ENCODE results near the gene COL25A1. TPM values are rescaled to one million over a fixed set of nuclear protein-coding genes. Genes with fewer than 3 reads are reported as not detected.

Gene COL25A1
- total RNA-seq, 1 donor: 0.27 TPM

- no peak overlapping the region for H3K4me3 ChIP-seq (ENCODE audit: low read depth, low read length)
- no peak for TF ChIP-seq CTCF (IDR thresholded peaks at IDR 0.05; ENCODE audit: insufficient read depth, low read length)
- no peak for DNase-seq (ENCODE audit: low read depth)
Measured at GRCh38 chr4:109248322-109248900, 54.0 kb downstream of the COL25A1 start.

DNA sequence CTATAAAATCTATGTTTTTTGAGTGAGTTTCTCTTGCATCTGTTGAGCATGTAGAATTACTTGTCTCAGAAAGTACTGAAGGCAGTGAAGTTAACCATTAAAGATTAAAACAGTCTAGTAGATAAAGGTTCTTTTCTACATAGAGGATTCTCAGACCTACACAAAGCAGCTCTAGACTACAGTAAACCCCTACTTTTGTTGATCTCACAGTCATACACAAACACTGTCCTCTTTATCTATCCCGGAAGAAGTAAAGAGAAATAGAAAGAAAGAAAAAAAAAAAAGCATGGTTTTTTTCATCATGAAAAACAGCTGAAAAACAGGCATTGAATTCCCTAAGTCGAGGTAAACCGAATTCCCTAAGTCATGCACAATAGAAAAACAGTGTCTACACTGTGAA lies 58.6 kb downstream of the COL25A1 start:
- no peak for DNase-seq (ENCODE audit: low read depth)
- no peak for TF ChIP-seq CTCF (IDR thresholded peaks at IDR 0.05; ENCODE audit: insufficient read depth, low read length)
- H3K4me3 ChIP-seq (ENCODE audit: low read depth, low read length): no peak overlapping the region

DNA sequence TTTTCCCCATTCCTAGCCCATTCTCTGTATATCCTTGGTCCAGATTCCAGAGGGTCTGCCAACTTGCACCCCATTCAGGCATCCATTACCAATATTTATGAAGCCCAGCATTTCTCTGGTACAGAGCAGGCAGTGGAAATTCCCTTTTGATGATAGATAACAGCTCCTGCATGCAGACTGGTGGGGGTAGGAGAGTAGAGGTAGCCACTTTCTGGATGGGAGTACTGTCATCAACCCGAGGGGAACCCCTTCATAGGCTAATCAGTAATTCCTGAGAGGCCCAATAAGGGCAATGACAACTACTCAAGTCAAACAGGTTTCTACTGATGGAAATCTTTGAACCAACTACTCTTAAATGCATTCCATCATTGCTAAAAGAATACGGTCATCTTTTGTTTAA lies 63.7 kb downstream of the COL25A1 start:
- no peak for DNase-seq (ENCODE audit: low read depth)
- no peak for TF ChIP-seq CTCF (IDR thresholded peaks at IDR 0.05; ENCODE audit: insufficient read depth, low read length)
- no peak overlapping the region for H3K4me3 ChIP-seq (ENCODE audit: low read depth, low read length)

- no peak for TF ChIP-seq CTCF (IDR thresholded peaks at IDR 0.05; ENCODE audit: insufficient read depth, low read length)
- H3K4me3 ChIP-seq (ENCODE audit: low read depth, low read length): no peak overlapping the region
- no peak for DNase-seq (ENCODE audit: low read depth)
Measured at GRCh38 chr4:109235683-109236082, 66.8 kb downstream of the COL25A1 start.

DNA sequence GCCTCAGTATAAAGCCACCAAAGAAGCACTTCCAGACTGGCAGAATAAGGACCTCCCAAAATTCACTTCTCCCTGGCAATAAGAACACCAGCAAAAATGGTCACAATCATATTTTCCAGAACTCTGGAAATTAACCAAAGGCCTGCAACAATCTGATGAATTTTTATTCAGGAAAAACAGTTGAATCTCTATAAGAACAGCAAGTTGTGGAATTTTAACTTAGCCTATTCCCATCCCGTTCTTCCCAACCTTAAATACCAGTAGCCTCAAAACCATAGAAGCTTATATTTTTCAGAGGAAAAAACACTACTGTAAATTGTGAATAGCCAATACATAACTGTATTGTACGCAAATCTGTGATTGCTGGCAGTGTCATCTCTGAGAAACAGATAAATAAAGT lies 67.9 kb downstream of the COL25A1 start:
- no peak overlapping the region for H3K4me3 ChIP-seq (ENCODE audit: low read depth, low read length)
- no peak for TF ChIP-seq CTCF (IDR thresholded peaks at IDR 0.05; ENCODE audit: insufficient read depth, low read length)
- DNase-seq (ENCODE audit: low read depth): no peak

GRCh38 chr4:109233570-109233969 lies 68.9 kb downstream of the COL25A1 start:
- no peak for DNase-seq (ENCODE audit: low read depth)
- no peak for TF ChIP-seq CTCF (IDR thresholded peaks at IDR 0.05; ENCODE audit: insufficient read depth, low read length)
- no peak overlapping the region for H3K4me3 ChIP-seq (ENCODE audit: low read depth, low read length)

DNA sequence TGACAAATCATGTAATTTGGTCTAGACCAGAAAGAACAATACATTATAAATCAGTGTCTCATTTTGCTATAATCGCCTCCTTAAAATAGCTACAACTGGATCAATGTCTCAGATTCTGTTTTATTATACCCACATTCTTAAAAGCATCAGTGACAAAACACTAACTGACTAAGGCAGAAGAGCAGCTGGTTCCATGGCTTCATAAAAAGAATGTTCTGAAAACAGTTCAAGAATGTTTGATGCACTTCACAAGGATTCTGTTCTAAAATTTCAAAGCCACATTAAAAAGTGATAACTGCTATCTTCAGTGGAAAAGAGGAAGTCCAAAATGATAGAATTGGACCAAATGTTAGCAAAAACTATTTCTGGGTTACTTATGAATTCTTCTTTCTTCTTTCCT lies 69.8 kb downstream of the COL25A1 start:
- no peak for TF ChIP-seq CTCF (IDR thresholded peaks at IDR 0.05; ENCODE audit: insufficient read depth, low read length)
- DNase-seq (ENCODE audit: low read depth): no peak
- no peak overlapping the region for H3K4me3 ChIP-seq (ENCODE audit: low read depth, low read length)
